ENCODE measurements around the gene SPATA2L.
"Not testable (repeated sequence)": the region's sequence is repeated elsewhere in the genome, so short reads cannot be mapped to it uniquely, and the experiment has no call there.

Gene SPATA2L

DNA sequence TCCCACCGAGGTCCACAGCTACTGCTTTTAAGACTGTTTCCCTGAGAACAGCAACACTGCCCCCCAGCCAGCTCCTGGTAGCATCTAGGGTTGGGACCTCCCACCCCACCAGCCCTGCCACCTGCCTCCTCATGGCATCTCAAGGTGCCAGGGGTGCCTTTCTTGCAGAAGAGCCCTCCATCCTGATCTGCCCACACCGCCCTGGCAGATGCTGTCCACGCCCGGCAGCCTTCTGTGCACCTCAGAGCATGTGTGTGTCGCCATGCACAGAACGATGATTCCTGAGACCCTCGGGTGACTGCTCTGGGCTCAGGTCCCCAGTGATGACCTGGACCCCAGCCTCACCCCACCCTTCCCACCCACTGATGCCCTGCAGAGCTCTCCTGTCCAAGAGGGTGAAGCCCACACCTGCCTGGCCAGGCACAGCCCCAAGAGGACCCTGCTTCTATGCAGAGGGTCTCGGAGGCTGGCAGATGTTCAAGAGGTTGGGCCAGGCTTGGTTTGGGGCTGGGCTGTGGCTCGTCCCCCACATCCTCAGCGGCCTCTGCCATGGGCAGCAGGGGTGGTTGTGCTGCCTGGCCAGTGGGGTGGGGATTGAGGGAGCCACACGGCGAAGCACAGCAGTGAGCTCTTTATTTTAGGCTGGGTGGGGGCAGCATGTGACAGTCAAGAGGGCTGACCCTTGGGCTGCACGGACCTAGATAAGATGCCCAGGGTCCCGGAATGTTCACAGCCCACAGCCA, 5.2 kb upstream of the SPATA2L start:
- DNase-seq: peak; percentile 15

DNA sequence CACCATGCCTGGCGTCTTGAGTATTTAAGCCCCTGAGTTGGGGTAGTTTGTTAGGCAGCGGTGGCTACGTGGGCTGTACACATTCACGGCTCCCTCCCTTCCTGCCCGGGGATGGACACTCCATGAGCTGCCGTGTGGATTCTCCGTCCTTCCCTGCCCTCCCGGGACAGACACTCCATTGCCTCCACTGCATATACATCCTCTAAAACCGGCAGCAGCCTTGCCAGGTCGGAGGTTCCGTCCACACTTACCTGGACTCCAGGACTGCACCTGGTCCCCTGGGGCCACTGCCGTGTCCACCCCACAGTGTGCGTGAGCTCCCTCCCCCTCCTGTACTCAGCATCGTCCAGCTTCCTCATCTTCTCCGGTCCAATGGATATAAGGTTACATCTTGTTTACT, 3.5 kb upstream of the SPATA2L start:
- peak; percentile 13 for DNase-seq

DNA sequence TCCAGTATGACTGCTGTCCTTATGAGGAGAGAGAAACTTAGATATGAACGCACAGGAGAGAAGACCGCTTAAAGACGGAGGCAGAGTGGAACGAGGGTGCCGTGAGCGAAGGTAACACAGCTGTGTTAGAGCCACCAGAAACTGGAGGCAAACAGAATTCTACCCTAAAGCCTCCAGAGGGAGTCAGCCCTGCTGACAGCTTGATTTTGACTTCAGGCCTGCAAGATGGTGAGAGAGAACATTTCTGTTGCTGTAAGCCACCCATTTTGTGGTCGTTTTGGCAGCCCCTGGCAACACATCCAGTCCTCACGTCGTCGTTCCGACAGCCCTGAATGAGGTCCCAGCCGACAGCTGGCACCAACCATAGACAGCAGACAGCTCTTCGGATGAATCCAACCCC, 2.8 kb upstream of the SPATA2L start:
- peak; percentile 13 for DNase-seq

DNA sequence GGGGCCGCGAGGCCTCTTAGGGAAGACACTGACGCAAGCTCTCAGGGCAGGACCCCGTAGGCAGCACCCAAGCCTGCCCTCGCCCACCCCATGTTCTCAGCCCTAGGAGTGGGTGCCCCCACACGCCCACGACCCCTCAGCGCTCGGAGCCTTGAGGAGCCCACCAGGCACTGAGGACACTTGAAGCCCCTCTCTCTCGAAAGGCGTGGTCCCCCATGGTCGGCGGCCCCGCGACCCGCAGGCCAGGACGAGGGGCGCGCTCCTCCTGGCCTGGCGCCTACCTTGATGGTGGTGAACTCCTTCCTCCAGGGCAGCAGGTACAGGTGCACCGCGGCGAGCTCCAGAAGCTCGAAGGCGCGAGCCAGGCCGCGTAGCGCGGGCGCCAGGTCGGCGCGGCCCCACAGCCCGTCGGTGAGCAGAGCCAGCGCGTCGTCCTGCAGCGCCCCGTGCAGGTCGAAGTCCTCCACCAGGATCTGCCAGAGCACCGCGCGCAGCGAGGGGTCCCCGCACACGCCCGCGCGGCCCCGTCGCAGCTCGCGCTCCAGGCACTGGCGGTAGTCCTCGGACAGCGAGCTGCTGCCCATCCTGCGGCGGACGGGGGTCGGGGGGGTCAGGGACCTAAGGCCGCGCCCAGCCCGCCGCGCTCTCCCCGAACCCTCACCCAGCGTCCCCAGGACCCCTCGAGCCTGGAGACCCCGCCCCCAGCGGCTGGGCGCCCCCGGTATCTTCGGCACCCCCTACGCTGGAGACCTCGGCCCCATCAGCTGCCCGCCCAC, 668 bp downstream of the SPATA2L start:
- DNase-seq: peak; percentile 51

DNA sequence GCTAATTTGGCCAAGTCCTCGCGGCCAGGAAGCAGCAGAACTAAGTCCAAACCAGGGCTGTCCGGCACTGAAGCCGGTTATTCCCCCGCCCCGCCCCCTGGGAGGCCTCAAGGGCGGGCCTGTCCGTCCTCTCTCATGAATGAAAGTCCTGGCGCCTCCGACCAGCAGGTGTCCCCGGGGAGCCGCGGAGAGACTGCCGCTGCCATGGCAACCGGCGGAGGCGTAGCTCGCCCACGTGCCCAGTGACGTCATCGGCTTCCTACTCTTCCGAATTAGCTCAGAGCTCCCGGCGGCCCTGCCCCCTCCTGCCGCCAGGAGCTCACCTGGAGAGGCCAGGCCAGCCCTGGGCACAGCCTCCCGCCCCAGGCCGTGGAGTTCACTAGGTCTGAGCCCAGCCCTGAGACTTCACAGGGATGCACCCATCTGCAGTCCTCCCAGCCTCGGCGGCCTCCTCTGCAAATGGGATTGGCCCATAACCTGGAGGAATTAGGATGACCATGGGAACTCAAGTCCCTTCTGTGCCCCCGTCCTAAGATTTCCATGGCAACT, 1.3 kb downstream of the SPATA2L start:
- peak; percentile 99 for DNase-seq

DNA sequence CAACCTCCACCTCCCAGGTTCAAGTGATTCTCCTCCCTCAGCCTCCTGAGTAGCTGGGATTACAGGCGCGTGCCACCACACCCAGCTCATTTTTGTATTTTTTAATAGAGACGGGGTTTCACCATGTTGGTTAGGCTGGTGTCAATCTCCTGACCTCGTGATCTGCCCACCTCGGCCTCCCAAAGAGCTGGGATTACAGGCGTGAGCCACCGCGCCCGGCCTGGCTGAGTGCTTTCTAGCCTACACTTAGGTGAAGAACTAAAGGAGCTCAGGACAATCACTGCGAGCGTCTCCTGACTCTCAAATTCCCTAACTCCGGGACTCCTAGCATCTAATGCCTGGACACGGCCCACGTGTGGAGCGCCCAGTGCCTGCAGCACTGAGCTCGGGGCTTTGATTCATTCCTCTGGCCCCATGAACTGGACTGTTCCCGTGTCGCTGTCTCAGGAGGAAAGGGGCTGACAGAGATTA, 1.8 kb downstream of the SPATA2L start:
- DNase-seq: not testable (repeated sequence)

DNA sequence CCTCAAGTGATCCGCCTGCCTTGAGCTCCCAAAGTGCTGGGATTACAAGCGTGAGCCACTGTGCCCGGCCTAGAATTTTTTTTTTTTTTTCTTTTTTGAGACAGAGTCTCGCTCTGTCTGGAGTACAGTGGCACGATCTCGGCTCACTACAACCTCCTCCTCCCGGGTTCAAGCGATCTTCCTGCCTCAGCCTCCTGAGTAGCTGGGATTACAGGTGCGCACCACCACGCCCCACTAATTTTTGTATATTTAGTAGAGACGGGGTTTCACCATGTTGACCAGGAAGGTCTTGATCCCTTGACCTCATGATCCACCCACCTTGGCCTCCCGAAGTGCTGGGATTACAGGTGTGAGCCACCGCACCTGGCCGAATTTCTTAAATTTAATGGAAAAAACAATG, 2.8 kb downstream of the SPATA2L start:
- DNase-seq: not testable (repeated sequence)

DNA sequence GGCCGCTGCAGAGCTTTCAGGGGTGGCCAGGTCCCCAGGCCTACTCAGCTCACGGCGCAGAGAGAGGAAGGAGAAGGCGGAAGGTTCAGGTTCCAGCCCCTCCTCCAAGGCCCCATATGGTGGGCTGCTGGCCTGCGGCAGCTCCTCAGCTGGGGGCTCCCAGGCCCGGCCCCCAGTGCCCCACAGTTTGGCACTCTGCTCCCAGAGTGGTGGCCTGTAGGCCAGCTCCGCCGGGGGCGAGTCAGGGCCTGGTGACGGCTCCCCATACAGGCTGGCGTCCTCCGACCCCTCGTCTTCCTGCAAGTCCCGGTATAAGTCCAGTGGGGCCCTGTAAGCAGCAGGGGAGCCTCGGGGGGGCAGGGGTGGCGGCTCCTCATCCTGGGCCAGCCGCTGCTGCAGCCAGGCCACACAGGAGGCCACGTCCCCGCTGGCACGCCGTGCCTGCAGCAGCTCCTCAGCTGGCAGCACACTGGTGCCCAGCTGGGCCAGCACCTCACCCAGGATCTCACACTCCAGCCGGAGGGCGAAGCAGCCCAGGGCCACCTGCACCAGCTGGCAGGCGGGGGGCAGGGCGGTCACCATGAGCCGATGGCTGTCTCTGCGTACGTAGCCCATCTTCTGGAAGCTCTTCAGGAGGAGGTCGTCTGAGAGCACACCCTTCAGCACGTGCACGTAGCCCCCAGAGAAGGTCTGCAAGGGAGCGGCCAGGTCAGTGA, 3.7 kb downstream of the SPATA2L start:
- peak; percentile 16 for DNase-seq

DNA sequence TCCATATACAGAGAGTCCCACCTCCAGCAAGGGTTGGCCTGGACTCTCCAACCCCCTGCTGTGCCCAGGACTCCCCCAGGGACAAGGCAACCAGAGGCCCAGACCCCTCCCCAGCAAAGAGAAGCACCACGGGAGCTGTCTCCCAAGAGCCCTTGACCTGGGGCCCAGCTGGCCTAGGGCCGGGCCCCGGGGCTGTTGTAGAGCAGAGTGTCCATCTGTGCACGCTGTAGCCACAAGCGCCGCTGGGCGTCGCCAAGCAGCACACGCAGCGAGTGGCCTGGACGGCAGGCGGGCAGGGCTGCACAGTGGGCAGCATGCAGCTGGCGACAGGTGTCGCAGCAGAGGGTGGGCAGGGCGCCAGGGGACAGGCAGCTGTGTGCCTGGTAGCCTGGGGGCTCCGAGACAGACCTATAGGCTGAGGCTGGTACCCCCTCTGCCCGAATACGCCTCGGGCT, 4.3 kb downstream of the SPATA2L start:
- DNase-seq: peak; percentile 19

DNA sequence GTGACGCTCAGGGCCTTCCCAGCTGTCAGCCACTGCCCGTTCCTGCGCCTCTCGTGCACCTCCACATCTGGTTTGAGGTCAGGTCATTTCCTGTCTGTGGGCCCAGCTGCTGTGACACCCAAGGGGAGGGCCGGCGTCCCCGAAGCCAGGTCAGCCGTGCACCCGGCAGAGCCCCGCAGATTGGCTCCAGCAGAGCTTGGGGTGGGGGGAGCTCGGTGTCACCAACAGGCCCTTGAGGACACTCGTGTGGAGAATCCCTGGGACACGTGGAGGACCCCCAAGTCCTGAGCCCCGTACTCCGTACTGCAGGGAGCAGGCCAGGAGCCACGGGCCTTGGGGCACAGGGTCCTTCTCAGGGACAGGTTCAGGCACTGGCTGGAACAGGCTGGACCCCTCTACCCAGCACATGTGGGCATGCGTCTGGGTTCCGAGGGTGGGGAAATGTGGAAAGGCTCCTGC, 4.8 kb downstream of the SPATA2L start:
- peak; percentile 25 for DNase-seq

DNA sequence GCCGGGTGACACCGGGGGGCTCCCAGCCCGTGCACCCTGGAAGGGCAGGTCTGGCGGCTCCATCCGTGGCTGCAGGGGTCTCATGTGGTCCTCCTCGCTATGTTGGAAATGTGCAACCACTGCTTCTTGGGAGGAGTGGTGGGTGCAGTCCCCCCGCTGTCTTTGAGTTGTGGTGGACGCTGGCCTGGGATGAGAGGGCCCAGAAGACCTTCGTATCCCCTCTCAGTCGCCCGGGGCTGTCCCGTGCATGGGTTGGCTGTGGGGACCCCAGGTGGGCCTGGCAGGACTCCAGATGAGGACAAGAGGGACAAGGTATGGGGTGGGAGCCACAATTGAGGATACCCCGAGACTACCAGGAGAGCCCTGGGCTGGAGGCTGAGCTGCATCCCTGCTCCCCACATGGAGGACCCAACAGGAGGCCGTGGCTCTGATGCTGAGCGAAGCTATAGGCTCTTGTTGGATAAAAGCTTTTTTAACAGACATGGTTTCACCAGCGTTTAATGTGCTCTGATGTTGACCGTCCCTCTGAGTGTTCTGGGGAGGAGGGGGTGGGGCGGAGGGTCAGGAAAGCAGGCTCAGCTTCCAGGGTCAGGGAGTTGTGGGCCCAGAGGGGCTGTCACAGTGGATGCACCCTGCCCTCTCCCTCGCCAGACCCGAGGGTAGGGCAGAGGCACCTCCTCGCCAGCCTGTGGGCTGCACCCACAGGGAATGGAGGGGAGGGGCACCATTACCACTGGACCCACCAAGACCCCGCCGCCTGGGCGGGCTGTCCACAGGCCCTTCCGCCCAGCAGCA, 5.4 kb downstream of the SPATA2L start:
- no peak for DNase-seq

DNA sequence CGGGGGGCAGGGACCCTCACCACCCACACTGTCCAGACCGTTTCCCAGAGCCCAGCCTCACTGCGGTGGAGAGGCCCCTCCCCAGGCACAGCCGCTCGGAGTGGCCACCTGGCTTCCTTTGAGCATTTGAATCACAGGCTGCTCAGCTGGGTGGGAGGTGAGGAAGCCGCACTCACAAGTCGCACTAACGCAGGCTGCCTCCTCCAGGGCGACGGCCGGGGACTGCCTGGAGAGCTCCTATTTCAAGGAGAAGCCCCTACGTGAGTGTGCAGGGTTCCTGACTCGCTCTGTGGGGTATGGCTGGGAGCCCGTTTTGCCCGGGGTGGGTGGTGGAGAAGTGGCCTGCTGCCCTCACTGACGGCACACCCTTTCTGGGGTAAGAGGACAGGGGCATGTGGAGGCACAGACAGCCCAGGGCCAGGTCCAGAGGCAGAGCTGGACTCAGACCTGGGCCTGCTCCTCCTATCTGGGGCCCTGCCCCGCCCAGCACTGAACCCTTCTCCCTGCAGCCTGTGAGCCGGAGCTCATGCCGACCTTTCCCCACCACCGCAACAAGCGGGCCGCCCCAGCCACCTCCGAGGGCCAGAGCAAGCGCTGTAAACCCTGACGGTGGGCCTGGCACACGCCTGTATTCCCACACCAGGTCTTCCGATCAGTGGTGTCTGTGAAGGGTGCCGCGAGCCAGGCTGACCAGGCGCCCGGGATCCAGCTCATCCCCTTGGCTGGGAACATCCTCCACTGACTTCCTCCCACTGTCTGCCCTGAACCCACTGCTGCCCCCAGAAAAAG, 6.2 kb downstream of the SPATA2L start:
- no peak for DNase-seq

DNA sequence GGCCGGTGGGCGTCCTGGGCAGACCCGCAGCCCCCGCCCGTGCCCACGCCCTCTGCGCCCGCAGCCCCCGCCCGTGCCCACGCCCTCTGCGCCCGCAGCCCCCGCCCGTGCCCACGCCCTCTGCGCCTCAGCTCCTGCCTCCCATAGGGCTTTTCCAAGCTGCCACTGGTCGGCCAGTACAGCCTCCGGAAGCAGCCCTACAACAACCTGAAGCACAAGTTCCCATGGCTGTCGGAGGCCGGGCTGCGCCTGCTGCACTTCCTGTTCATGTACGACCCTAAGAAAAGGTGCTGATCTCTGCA, 6.8 kb downstream of the SPATA2L start:
- DNase-seq: not testable (repeated sequence)

DNA sequence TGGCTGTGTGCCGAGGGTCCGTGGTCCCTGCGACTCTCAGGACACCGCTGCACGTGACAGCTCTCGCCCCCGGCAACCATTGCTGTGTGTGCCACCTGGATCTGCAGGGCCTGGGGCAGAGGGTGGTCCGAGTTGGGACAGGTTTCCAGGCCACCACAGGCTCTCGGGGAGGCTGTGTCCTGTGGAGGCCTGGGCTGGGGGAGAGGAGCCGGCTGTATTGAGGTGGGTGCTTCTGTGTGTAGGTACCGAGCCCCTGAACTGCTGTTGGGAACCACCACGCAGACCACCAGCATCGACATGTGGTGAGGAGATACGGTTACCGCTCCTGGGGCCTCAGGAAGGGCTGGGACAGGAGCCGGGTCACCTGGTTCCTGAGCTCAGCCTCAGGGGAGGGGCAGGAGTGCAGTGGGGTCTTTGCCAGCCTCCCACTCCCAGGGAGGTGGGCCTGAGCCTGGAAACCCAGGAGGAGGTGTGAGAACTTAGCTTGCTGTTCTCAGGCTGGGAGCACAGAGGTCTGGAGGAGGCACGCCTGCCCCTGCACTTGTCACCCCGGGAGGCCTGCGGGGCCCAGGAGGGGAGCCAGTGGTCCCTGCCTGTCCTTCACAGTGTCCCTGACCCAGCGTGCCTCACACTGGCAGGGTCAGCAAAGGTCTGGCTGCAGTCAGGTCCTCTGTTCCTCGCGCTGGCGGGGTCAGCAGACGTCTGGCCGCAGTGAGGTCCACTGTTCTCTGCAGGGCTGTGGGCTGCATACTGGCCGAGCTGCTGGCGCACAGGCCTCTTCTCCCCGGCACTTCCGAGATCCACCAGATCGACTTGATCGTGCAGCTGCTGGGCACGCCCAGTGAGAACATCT, 7.3 kb downstream of the SPATA2L start:
- no peak for DNase-seq

DNA sequence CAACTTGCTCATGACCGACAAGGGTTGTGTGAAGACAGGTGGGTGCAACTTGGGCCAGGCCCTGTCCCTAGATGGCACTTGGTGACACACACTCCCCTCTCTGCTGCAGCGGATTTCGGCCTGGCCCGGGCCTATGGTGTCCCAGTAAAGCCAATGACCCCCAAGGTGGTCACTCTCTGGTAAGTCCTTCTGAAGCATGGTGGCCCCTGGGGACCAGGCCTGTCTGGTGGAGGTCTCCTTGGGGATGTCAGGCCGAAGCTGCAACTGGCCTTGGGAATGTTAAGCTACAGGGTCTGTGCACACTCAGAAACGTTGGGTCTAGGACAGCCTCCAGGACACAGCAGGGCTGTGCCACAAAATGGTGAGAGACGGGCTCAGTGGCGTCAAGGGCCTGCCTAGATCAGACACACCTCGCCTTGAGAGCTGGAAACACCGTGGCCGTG, 8.2 kb downstream of the SPATA2L start:
- no peak for DNase-seq

DNA sequence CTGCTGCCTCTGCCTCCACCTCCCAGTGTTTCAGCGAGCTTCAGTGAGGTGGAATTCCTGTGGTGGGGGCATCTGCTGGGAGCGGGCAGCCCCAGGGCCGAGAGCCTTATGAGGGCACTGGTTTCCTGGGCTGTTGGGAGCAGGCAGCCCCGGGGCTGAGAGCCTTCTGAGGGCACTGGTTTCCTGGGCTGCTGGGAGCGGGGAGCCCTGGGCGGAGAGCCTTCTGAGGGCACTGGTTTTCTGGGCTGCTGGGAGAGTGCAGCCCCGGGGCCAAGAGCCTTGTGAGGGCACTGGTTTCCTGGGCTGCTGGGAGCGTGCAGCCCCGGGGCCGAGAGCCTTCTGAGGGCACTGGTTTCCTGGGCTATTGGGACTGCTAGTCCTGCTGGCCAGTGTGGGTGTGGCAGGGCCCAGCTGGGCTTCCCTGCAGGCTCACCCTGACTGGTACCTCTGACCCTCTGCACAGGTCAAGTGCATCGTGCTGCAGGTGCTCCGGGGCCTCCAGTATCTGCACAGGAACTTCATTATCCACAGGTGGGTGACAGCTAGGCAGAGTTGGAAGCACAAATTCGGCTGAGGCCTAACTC, 9.4 kb downstream of the SPATA2L start:
- no peak for DNase-seq

DNA sequence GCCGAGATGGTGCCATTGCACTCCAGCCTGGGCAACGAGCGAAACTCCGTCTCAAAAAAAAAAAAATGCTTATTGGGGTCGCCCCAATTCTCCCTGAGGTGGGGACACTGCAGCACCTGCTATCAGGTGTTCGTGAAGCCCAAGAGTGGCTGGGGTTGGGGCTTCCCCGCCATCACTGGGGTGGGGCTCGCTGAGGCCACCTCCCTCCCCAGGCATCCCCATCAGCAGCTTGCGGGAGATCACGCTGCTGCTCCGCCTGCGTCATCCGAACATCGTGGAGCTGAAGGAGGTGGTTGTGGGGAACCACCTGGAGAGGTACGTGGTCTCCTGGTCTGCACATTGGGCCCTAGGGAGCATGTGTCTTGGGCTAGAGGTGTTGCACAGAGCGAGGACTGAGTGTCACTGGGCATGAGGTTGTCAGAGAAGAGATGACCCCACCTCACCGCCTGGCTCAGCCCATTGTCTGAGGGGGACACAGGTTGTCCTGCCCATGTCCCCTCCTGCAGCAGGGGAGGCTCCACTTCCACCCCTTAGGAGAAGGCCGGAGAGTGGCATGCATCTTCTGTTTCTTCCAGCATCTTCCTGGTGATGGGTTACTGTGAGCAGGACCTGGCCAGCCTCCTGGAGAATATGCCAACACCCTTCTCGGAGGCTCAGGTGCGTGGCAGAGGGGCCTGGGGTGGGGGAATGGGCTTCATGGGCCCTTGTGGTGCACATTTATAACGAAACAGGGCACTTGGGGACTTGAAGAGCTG, 10.1 kb downstream of the SPATA2L start:
- DNase-seq: no peak

DNA sequence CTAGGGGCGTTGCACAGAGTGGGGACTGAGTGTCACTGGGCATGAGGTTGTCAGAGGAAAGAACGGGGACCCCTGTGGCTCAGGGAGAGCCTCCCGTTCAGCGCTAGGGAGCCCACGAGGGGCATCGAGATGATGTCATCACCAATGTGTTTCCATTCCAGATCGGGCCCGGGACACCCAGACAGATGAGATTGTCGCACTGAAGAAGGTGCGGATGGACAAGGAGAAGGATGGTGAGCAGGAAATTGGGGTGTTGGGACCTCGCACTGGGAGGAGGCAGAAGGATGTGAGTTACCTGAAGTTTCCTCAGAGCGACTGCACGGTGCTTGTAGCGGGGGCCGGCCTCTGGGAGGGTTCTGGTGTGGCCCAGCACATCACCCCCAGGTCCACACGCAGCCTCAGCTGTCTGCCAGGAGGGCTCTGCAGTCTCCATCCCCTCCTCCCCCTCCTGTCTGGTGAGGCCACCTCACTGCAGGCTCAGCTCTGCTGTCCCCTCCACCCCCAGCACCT, 11.1 kb downstream of the SPATA2L start:
- no peak for DNase-seq

DNA sequence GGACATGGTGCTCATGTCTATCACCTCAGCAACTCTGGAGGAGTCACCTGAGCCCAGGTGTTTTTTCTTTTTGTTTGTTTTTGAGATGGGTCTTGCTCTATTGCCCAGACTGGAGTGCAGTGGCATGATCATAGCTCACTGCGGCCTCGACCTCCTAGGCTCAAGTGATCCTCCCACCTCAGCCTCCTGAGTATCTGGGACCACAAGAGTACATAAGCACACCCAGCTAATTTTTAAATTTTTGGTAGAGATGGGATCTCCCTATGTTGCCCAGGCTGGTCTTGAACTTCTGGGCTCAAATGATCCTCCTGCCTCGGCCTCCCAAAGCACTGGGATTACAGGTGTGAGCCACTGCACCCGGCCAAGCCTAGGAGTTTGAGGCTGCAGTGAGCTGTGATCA, 11.9 kb downstream of the SPATA2L start:
- not testable (repeated sequence) for DNase-seq

Data from activated CD8-positive, alpha-beta memory T cell treated with anti-CD3 and anti-CD28 coated beads, Interleukin-2, amount 50 U/mL, for 4 hours (primary cell).